GM18520 (cell line): ENCODE results near the gene DHRS12.
A peak's percentile ranks its signal among the peaks of the same experiment; 100 is the strongest.

Experiments
- ATAC-seq: cut with Tn5 transposase; IDR thresholded peaks from one replicate; pipeline ENCODE4 v1.9.1; 2021; ENCODE audit not compliant: unreplicated experiment

DHRS12 gene

GRCh38 chr13:51783428-51784094 is 20.4 kb downstream of the DHRS12 start:
- ATAC-seq = no peak

GRCh38 chr13:51782026-51782710 is 21.8 kb downstream of the DHRS12 start:
- ATAC-seq = no peak

- ATAC-seq = no peak
Observed at GRCh38 chr13:51781246-51782022, 22.5 kb downstream of the DHRS12 start.

GRCh38 chr13:51780099-51780498 is 23.9 kb downstream of the DHRS12 start:
- ATAC-seq = no peak

- ATAC-seq = no peak
Observed at GRCh38 chr13:51778392-51778791, 25.6 kb downstream of the DHRS12 start.

GRCh38 chr13:51777921-51778320 is 26.0 kb downstream of the DHRS12 start:
- ATAC-seq = no peak

GRCh38 chr13:51776179-51776578 is 27.8 kb downstream of the DHRS12 start:
- ATAC-seq = no peak

- no peak for ATAC-seq
Observed at GRCh38 chr13:51773515-51773914, 30.4 kb downstream of the DHRS12 start.

GRCh38 chr13:51772781-51773180 is 31.2 kb downstream of the DHRS12 start:
- ATAC-seq = no peak

GRCh38 chr13:51772105-51772455 is 31.9 kb downstream of the DHRS12 start:
- no peak for ATAC-seq

GRCh38 chr13:51771418-51772104 is 32.4 kb downstream of the DHRS12 start:
- no peak for ATAC-seq

GRCh38 chr13:51770681-51771417 is 33.1 kb downstream of the DHRS12 start:
- no peak for ATAC-seq

GRCh38 chr13:51770160-51770559 is 33.8 kb downstream of the DHRS12 start:
- ATAC-seq = no peak

GRCh38 chr13:51769455-51770127 is 34.4 kb downstream of the DHRS12 start:
- no peak for ATAC-seq

GRCh38 chr13:51768976-51769375 is 35.0 kb downstream of the DHRS12 start:
- no peak for ATAC-seq

- ATAC-seq = no peak
Observed at GRCh38 chr13:51768378-51768921, 35.5 kb downstream of the DHRS12 start.

- ATAC-seq = no peak
Observed at GRCh38 chr13:51767100-51767499, 36.9 kb downstream of the DHRS12 start.

GRCh38 chr13:51765142-51765515 is 38.8 kb downstream of the DHRS12 start:
- ATAC-seq = no peak

- ATAC-seq = peak; percentile 73
Observed at GRCh38 chr13:51764184-51765141, 39.5 kb downstream of the DHRS12 start.
